H1 (cell line): Measurements from ENCODE around the gene RASA4B. TPM values are rescaled to one million over a fixed set of nuclear protein-coding genes. Genes with fewer than 3 reads are reported as not detected.
"Not testable (repeated sequence)": the region's sequence is repeated elsewhere in the genome, so short reads cannot be mapped to it uniquely, and the experiment has no call there.

Source experiments
- CTCF ChIA-PET: fragments of 300-600 bp; sonication (Branson Sonifier 250); formaldehyde crosslinking; loops from one replicate; lab custom pipeline; 2021; ENCODE audit not compliant: partially characterized antibody; lab: Charles Lee
- POLR2A ChIA-PET: fragments of 300-600 bp; sonication (Branson Sonifier 250); formaldehyde crosslinking; loops from one replicate; lab custom pipeline; 2021; ENCODE audit warnings: inconsistent platforms; ENCODE audit not compliant: partially characterized antibody; lab: Charles Lee
- DNase-seq, 2 experiments: peaks; one replicate each; pipeline versions ENCODE4 v3.0.0 to v3.0.0-alpha.2; 2010 to 2022; ENCODE audit warnings: low spot score in 2 of 2, low read depth in 1 of 2, mixed read lengths in 1 of 2
- FAIRE-seq: peaks from 2 replicates; lab custom pipeline; 2011; peaks lifted over from hg19 to GRCh38; lab: Jason Lieb, UNC
- H2AFZ ChIP-seq: 2 replicates; pipeline ENCODE4 v1.8.1; 2012; ENCODE audit warnings: low read length, inconsistent platforms
- H2AK5ac ChIP-seq: 2 replicates; pipeline ENCODE4 v1.6.1; 2013; ENCODE audit warnings: low read depth, low read length
- H2BK120ac ChIP-seq: replicated peaks from 2 replicates; pipeline ENCODE3; 2013; ENCODE audit warnings: low read depth, low read length, inconsistent platforms
- H2BK12ac ChIP-seq: 2 replicates; pipeline ENCODE4 v1.6.1; 2013; ENCODE audit warnings: low read depth, low read length
- H2BK15ac ChIP-seq: 2 replicates; pipeline ENCODE4 v1.6.1; 2013; ENCODE audit warnings: low read length
- H2BK20ac ChIP-seq: 2 replicates; pipeline ENCODE4 v1.6.1; 2013; ENCODE audit warnings: low read length
- H2BK5ac ChIP-seq: 2 replicates; pipeline ENCODE4 v1.6.1; 2013; ENCODE audit warnings: low read depth, low read length
- H3K14ac ChIP-seq: 2 replicates; pipeline ENCODE4 v1.6.1; 2013; ENCODE audit warnings: inconsistent platforms; ENCODE audit not compliant: insufficient read length
- H3K18ac ChIP-seq: 2 replicates; pipeline ENCODE4 v1.6.1; 2013; ENCODE audit warnings: low read length; ENCODE audit errors: extremely low read depth
- H3K23ac ChIP-seq: 2 replicates; pipeline ENCODE4 v1.6.1; 2013; ENCODE audit warnings: inconsistent platforms; ENCODE audit not compliant: insufficient read length
- H3K23me2 ChIP-seq: 2 replicates; pipeline ENCODE4 v1.6.1; 2013; ENCODE audit warnings: low read depth, low read length
- H3K27ac ChIP-seq: 2 replicates; pipeline ENCODE4 v1.6.1; 2011; ENCODE audit warnings: low read depth, low read length, inconsistent platforms
- H3K27me3 ChIP-seq, 4 experiments: replicated peaks in 1 of 4; 1 replicate in 1 of 4; 2 replicates in 3 of 4; pipeline versions ENCODE4 v1.6.1 to v1.8.1; 2011 to 2013; ENCODE audit warnings: low read length in 3 of 4, mild to moderate bottlenecking in 3 of 4, inconsistent platforms in 2 of 4, mixed read lengths in 2 of 4, moderate library complexity in 1 of 4; ENCODE audit not compliant: control insufficient read depth in 3 of 4, insufficient read depth in 3 of 4; ENCODE audit errors: extremely low read depth in 1 of 4
- H3K36me3 ChIP-seq, 4 experiments: 2 replicates each; pipeline versions ENCODE4 v1.6.1 to v1.8.1; 2011 to 2013; ENCODE audit warnings: mild to moderate bottlenecking in 4 of 4, low read length in 3 of 4, moderate library complexity in 2 of 4, control low read depth in 1 of 4, inconsistent platforms in 1 of 4; ENCODE audit not compliant: insufficient read depth in 4 of 4, control insufficient read depth in 2 of 4
- H3K4ac ChIP-seq: replicated peaks from 2 replicates; pipeline ENCODE3; 2013; ENCODE audit warnings: low read length, low read depth, mixed read lengths, inconsistent platforms; ENCODE audit not compliant: insufficient read length
- H3K4me1 ChIP-seq, 4 experiments: replicated peaks in 1 of 4; 1 replicate in 1 of 4; 2 replicates in 3 of 4; pipeline versions ENCODE4 v1.6.1 to v1.8.1; 2011 to 2013; ENCODE audit warnings: low read length in 3 of 4, inconsistent platforms in 2 of 4, mixed read lengths in 1 of 4; ENCODE audit not compliant: insufficient read depth in 4 of 4, control insufficient read depth in 3 of 4
- H3K4me2 ChIP-seq, 2 experiments: 2 replicates each; pipeline versions ENCODE4 v1.6.1 to v1.8.1; 2011 to 2013; ENCODE audit warnings: low read depth in 2 of 2, low read length in 2 of 2, control low read depth in 1 of 2, inconsistent platforms in 1 of 2, mild to moderate bottlenecking in 1 of 2; ENCODE audit not compliant: insufficient read depth in 1 of 2
- H3K4me3 ChIP-seq, 4 experiments: fragments of 200-600, 300-600 bp in 1 of 4; sonication (generic), shearing (Covaris generic), sonication (Bioruptor Twin) in 1 of 4; 2 replicates each; pipeline versions ENCODE4 v1.5.1 to v1.8.1; 2011 to 2016; ENCODE audit warnings: low read length in 4 of 4, low read depth in 3 of 4, control low read depth in 2 of 4, inconsistent platforms in 2 of 4, mild to moderate bottlenecking in 2 of 4, mixed read lengths in 1 of 4, moderate library complexity in 1 of 4; ENCODE audit not compliant: insufficient read depth in 2 of 4; ENCODE audit errors: extremely low read depth in 1 of 4
- H3K56ac ChIP-seq: replicated peaks from 2 replicates; pipeline ENCODE3; 2013; ENCODE audit warnings: low read depth, mild to moderate bottlenecking, mixed read lengths, low read length, inconsistent platforms; ENCODE audit not compliant: insufficient read length
- H3K79me1 ChIP-seq: 2 replicates; pipeline ENCODE4 v1.6.1; 2013; ENCODE audit warnings: low read depth, low read length, control low read depth
- H3K79me2 ChIP-seq, 2 experiments: 2 replicates each; pipeline versions ENCODE4 v1.6.1 to v1.8.1; 2012 to 2013; ENCODE audit warnings: low read length in 2 of 2, mild to moderate bottlenecking in 2 of 2, inconsistent platforms in 1 of 2; ENCODE audit not compliant: insufficient read depth in 2 of 2, control insufficient read depth in 1 of 2
- H3K9ac ChIP-seq, 4 experiments: replicated peaks in 1 of 4; 1 replicate in 1 of 4; 2 replicates in 3 of 4; pipeline versions ENCODE4 v1.6.1 to v1.8.1; 2011 to 2013; ENCODE audit warnings: low read depth in 3 of 4, low read length in 3 of 4, control low read depth in 2 of 4, mild to moderate bottlenecking in 2 of 4, moderate library complexity in 2 of 4, inconsistent platforms in 1 of 4; ENCODE audit errors: extremely low read depth in 1 of 4
- H3K9me3 ChIP-seq, 2 experiments: 2 replicates each; pipeline versions ENCODE4 v1.6.1 to v1.8.1; 2012 to 2013; ENCODE audit warnings: mild to moderate bottlenecking in 2 of 2, moderate library complexity in 2 of 2, control low read depth in 1 of 2, inconsistent platforms in 1 of 2, low read depth in 1 of 2, low read length in 1 of 2, mixed read lengths in 1 of 2; ENCODE audit not compliant: insufficient read depth in 2 of 2
- H4K20me1 ChIP-seq, 2 experiments: replicated peaks in 1 of 2; 2 replicates each; pipeline versions ENCODE3 to v1.8.1; 2011 to 2013; ENCODE audit warnings: inconsistent platforms in 2 of 2, low read length in 2 of 2, mild to moderate bottlenecking in 1 of 2; ENCODE audit not compliant: insufficient read depth in 2 of 2, control insufficient read depth in 1 of 2
- H4K5ac ChIP-seq: 2 replicates; pipeline ENCODE4 v1.6.1; 2013; ENCODE audit warnings: low read length, low read depth, mixed read lengths, inconsistent platforms; ENCODE audit not compliant: insufficient read length
- H4K8ac ChIP-seq: 2 replicates; pipeline ENCODE4 v1.8.0; 2013; ENCODE audit warnings: mild to moderate bottlenecking, moderate library complexity, low read length, inconsistent platforms; ENCODE audit not compliant: insufficient read depth; ENCODE audit errors: extremely low read depth
- H4K91ac ChIP-seq: replicated peaks from 2 replicates; pipeline ENCODE3; 2013; ENCODE audit warnings: low read length, mixed read lengths, inconsistent platforms; ENCODE audit not compliant: insufficient read length
- CHD2 ChIP-seq: IDR thresholded peaks from 2 replicates; pipeline ENCODE4 v1.6.1; 2012; ENCODE audit warnings: low read length, improper control_type of control experiment
- EGR1 ChIP-seq: IDR thresholded peaks from 2 replicates; pipeline ENCODE4 v1.6.1; 2011; ENCODE audit warnings: low read depth, low read length, borderline replicate concordance
- KDM1A ChIP-seq: fragments of 200-600, 300-600 bp; sonication (generic); IDR thresholded peaks from 2 replicates; pipeline ENCODE4 v1.7.1; 2016; ENCODE audit warnings: mild to moderate bottlenecking, low read length, borderline replicate concordance
- WGBS, 2 experiments: shearing (Covaris generic) in 1 of 2; methylation state at CpG; one replicate each; pipeline versions ENCODE4 v1.1.6 to v1.1.7; 2013 to 2015; ENCODE audit warnings: low lambda C conversion rate in 2 of 2, mixed read lengths in 2 of 2, inconsistent platforms in 1 of 2, low coverage in 1 of 2, missing lambda C conversion rate in 1 of 2; ENCODE audit not compliant: insufficient replicate concordance in 2 of 2, insufficient coverage in 1 of 2, insufficient read length in 1 of 2; ENCODE audit errors: extremely low coverage in 1 of 2, missing lambda C conversion rate in 1 of 2; 5-methylcytosine and 5-hydroxymethylcytosine counted together
- polyA plus RNA-seq, 7 experiments: library from polyadenylated mRNA; depleted of rRNA in 3 of 7; stranded (reverse) in 5 of 7; unstranded in 2 of 7; fragments of >200 nt in 5 of 7; fragments of 200-250 nt in 2 of 7; gene quantifications; 1 replicate in 5 of 7; 2 replicates in 1 of 7; 4 replicates in 1 of 7; pipeline versions ENCODE4 v1.2.1 to v1.2.3, GENCODE V29; 2011 to 2013; ENCODE audit warnings: missing spikeins in 2 of 7, mixed read lengths in 2 of 7
- total RNA-seq: library from RNA; stranded (reverse); fragmentation: NEBNext Ultra II Directional; extraction: Animal tissue kit (Norgen Biotek cat#: 25700); gene quantifications from 2 replicates; pipeline ENCODE4 v1.2.1, GENCODE V29; 2021

RASA4B gene
- total and polyA plus RNA-seq, 2 of the 8 experiments (the other 6 are each of a cell fraction or from before 2014, with no cell fraction given), result 3.4 to 6.7 TPM

- peak overlapping the region; percentile 37 to 50; a peak in 3 of 4 replicates for H3K4me2 ChIP-seq
Observed at GRCh38 chr7:102512642-102513221, 4.8 kb downstream of the RASA4B start.

More at GRCh38 chr7:102512642-102513221, 4.8 kb downstream of the RASA4B start:
- H3K79me2 ChIP-seq, H3K56ac ChIP-seq, H3K27me3 ChIP-seq, H4K20me1 ChIP-seq, H2AFZ ChIP-seq, CTCF ChIA-PET, H3K79me1 ChIP-seq, H3K27ac ChIP-seq, H2BK12ac ChIP-seq, H4K91ac ChIP-seq, H4K8ac ChIP-seq, H2BK120ac ChIP-seq, H3K4me1 ChIP-seq, H3K23ac ChIP-seq, H3K9ac ChIP-seq, H3K9me3 ChIP-seq, H4K5ac ChIP-seq, FAIRE-seq, H3K23me2 ChIP-seq, H2BK15ac ChIP-seq, POLR2A ChIA-PET, H3K4ac ChIP-seq, H3K14ac ChIP-seq, H3K36me3 ChIP-seq: not testable (repeated sequence)
- H2AK5ac ChIP-seq, result peak overlapping the region; percentile 86; the same call in 1 of the 2 replicates
- TF ChIP-seq KDM1A, result 0 out of 2 replicates have a peak, but pooled peaks have one; percentile 38
- peak; percentile 72; the same call in 1 of the 2 replicates for TF ChIP-seq CHD2
- TF ChIP-seq EGR1, result 0 out of 2 replicates have a peak, but pooled peaks have one; percentile 11
- DNase-seq, result peak in 1 of 2 experiments; percentile 71
- H3K4me3 ChIP-seq, result peak overlapping the region in 2 of 4 experiments; percentile 14 to 49; a peak in 3 of 8 replicates
- peak overlapping the region; percentile 81; the same call in 1 of the 2 replicates for H2BK5ac ChIP-seq
- H2BK20ac ChIP-seq, result peak overlapping the region; percentile 62; the same call in 1 of the 2 replicates
- H3K18ac ChIP-seq, result peak overlapping the region; percentile 90
- 68% methylated on average over 4 of the region's 5 CpGs; no CpG with 5 or more reads in 1 of the 2 experiments for WGBS, 2 experiments
